IPS-NIHi11 (cell line): ENCODE data around the gene RAB27B.

Experiments used
- DNase-seq: peaks from one replicate; pipeline ENCODE4 v3.0.0; 2012; ENCODE audit warnings: mixed read lengths, low spot score

The RAB27B gene

DNA sequence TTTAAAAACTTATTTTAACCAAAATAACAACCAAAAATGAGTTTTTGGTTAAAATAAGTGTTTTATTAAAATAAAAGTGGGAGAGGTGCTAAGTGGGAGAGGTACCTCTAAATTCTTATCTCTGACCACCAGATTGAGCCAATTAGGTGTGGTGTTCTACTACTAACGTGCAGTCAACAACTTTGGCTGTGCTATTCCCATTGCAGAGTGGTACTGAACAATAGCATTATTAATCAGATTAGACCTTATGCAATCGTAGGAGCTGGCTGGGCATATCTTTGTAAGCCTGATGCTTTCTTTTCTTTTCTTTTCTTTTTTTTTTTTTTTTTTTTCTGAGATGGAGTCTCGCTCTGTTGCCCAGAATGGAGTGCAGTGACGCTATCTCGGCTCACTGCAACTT, 38.9 kb downstream of the RAB27B start:
- no peak for DNase-seq

DNA sequence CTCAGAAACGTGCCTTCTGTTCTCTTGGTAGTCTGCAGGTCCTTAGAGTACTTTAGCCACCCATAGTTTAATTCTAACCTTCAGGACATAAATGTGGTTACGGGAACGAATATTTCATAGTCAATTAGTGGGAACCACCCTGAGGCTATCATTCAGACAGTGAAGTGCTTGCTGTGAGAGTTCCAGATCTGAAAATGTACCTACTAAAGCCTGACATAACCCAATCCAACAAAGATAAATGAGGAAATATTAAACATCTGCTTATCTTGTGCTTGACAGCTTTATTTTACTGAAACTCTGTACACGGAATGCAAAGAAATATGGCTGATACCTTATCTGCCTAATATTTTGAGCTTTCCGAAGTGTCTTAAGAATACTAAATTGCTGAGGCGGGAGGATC, 43.0 kb downstream of the RAB27B start:
- no peak for DNase-seq

DNA sequence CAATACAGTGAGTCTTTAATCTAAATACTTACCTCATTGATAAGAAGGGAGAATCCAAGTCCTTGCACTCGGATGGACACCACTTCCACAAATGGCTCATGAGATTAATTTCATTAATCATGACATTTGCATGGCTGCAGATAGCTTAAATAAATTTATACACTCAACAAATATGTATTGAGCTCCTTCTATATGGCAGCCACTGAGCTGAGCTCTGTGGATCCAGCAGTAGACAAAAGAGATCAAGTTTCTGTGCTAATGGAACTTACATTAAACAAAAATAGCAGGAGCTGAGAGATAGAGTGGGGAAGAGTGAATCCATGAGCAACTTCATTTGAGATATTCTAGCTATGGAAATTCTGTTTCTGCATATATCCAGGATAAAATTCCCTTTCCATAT, 44.4 kb downstream of the RAB27B start:
- DNase-seq = no peak

- no peak for DNase-seq
Observed at GRCh38 chr18:54873884-54874255, 45.6 kb downstream of the RAB27B start.

DNA sequence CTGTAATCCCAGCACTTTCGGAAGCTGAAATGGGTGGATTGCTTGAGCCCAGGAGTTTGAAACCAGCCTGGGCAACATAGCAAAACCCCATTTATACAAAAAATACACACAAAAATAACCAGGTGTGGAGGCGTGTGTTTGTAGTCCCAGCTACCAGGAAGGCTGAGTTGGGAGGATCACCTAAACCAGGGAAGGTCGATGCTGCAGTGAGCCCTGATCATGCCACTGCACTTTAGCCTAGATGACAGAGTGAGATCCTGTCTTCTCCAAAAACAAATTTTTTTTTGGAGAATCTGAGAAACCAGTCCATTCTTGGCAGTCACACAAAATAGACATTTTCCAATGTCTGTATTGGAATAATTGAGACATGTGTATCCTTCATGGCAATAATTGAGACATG, 46.8 kb downstream of the RAB27B start:
- DNase-seq = no peak

DNA sequence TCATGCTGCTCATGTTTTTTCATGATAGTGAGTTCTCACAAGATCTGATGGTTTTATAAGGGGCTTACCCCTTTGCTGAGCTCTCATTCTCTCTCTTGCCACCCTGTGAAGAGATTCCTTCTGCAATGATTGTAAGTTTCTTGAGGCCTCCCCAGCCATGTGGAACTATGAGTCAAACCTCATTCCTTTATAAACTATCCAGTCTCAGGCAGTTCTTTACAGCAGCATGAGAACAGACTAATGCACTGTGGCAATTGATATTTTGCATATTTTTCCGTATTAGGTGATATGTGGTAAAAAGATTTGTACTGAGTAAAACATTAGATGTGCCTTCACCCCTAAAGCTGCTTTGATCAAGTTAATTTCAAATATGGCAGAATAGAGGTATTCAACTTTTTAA, 48.8 kb downstream of the RAB27B start:
- DNase-seq = no peak

- DNase-seq = no peak
Observed at GRCh38 chr18:54878159-54878622, 49.9 kb downstream of the RAB27B start.

DNA sequence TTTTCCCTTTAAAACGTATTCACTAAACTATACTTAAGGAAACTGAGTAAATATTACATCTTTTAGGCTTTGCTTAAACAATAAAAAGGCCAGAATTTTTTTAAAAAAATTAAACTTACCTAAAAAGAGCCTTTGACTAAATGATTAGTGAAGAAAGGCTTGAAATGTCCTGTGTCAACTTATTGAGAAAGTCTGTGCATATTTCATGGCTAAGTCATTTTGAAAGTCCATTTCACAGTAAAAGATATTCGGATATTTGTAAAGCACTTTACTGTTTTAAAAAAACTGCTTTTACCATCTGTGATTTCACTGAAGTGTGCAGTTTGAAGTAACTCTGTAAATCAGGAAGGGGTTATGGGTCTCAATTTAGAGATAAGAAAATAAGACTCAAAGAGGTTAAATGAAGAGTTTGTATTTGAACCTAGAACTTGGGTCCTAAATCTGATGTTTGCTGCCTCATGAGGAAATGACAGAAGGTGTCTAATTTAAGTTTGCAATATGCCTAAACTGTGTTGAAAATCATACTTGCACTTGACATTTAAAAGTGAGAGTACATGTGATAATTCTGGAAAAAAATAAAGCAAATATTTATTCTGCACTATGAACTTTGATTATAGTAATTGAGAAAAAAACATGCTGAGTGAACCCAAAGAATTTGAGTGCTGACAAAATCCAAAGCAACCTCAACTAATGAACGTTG, 50.5 kb downstream of the RAB27B start:
- DNase-seq = no peak

DNA sequence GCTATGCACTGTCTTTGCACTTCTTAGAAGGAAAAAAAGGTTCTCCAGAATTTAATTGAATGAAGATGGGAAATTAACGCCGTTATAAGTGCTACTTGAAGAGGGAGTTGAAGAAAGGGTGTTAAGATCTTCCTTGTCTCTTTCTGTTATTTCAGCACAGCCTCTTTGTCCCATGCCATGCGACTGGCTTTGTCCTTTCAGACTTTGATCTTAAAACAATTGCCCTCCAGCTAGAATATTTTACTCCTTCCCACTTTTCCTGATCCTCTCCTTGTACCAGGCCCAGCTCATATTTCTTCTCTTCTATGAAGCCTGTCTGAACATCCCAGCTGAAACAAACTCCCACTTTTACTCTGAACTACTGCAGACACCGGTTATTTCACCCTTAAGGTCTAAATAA, 51.4 kb downstream of the RAB27B start:
- no peak for DNase-seq

DNA sequence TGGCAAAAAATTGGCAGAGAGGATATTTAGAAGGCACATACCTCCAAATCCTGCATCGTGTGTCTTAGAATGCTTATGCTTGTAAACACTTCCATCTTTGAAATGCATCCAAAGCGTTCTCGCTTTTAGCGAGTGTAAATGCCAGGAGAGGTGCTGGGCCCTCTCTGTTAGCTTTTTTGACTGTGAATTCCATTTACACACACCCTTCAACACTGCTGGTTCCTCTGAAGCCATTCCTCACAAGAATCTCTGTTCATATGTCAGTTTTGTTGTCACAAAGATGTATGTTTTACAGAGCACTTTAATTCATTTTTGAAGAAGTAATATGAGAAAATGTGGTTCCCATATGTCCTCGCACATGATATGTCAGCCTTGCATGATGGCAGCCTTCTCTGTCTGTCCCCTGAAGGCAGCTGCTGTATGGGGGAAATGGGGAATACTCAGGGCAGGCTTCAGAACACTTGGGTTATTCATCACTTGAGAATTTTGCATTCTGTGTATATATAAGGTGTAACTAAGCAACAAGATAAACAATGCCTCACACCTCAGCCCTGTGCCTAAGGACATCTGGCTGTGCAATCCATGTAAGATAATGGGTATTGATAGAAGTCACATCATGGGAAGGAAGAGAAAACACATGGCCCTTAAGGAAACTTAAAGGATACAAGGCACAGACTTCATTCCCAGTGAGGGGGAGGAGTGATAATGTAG, 52.3 kb downstream of the RAB27B start:
- DNase-seq = no peak

DNA sequence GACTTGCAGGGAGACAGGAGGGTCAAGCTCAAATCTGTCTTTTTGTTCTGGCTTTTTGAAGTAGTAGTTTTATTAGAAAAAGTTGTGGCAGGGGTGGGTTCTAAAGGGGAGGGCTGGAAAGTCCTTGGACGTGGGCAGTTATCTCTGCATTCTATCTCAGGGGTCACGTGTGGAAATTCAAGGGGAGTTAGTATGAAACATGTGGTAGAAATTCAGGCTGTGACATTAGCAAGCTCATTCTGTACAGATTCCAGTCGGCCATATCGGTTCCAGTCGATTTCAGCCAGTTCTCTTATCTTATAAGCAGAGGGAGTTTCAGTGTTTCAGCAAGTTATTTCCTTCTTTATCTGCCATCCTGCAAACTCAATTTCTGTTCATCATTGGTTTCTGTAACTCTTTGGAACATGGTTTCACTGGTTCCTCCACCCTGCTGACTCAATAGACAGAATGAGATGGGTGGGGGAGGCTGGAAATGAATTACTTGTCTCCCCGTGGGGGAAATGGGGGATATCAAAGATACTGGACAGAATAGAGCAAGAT, 53.0 kb downstream of the RAB27B start:
- DNase-seq = no peak

GRCh38 chr18:54882318-54882717, 54.0 kb downstream of the RAB27B start:
- no peak for DNase-seq

DNA sequence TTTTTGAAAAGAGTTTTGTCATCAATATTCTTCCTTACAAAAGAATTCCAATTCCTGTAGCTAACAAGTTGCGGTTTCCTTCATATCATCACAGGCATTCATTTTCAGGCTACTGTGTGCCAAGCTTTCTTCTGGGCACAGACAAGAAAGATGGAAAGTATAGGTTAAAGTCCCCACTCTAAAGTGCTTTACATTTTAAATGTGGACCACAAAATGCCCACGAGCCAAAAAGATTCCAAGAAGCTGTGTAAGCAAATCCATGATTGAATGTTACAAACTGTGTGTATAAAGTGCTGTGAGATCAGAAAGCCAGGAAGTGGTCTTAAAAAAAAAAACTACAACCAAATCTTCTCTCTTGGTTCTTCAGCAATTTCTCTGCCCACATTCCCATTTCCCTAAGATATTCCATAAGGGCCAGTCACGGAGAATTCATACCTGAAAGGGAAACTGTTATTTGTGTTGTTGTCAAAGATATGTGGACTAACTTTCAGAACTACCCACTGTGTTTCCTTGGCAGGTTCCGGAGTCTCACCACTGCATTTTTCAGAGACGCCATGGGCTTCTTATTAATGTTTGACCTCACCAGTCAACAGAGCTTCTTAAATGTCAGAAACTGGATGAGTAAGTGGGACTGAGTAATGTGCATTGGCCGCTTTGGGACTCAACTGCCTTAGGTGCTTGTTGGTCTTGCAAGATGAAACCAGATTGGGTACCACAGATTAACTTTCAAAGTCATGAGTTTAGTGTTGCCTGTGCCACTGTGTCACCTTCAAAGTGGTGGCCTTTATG, 55.7 kb downstream of the RAB27B start:
- DNase-seq = no peak

- DNase-seq = no peak
Observed at GRCh38 chr18:54888378-54888777, 60.1 kb downstream of the RAB27B start.

DNA sequence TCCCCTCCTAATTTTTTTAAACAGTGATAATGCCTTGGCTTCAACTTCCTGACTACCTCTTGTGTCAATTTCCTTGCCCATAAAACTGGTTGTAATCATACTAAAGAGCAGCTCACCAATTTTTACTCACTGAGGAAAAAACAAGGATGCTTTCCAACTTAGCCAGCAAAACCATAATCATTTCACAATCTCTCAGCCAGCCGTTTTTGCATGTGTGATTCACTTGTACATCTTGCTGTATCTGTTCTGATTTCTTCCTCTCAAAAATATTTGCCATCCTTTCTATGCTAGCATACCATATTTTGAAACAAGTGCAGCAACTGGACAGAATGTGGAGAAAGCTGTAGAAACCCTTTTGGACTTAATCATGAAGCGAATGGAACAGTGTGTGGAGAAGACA, 60.7 kb downstream of the RAB27B start:
- DNase-seq = no peak

GRCh38 chr18:54899500-54899899, 71.2 kb downstream of the RAB27B start:
- no peak for DNase-seq

DNA sequence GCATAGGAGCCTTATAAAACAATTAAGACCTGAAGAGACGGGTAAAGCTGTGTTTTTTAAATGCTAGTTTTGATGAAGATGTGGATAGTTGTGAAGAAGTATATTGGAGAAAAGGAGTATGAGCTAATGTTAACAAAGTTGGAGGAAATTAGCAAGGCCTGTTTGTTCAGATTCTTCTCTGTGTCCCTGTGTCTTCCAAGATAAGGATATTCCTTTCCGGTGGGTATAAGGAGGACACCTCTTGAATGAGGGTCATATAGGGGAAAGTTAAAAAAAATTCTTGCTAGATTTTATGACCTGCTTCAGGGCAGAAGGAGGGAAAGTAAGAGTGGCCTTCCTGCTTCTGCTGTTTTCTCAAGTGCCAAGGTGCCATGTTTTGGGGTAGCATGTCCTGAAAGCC, 72.0 kb downstream of the RAB27B start:
- no peak for DNase-seq

DNA sequence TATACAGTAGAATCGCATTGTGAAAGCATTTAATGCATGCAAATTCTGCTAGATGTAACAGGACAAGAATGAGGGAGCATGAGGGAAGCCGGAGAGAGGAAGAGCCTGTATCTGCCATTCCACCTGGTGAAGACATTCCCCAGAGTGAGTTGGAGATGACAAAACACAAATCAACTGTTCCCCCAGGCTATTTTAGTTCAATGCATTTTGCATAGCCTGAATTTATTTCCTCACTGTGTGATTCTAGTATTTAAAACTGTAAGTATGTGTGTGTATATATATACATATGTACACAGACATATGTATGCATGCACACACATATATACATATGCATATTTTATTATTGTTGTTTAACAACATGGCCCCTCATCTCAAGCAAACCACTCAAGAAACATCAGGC, 76.3 kb downstream of the RAB27B start:
- no peak for DNase-seq

GRCh38 chr18:54905629-54906028, 77.4 kb downstream of the RAB27B start:
- no peak for DNase-seq

GRCh38 chr18:54906331-54907185, 78.3 kb downstream of the RAB27B start:
- DNase-seq = no peak

GRCh38 chr18:54909538-54909937, 81.3 kb downstream of the RAB27B start:
- no peak for DNase-seq
